CD4-positive, alpha-beta T cell treated with Interleukin-6 at 100 ng/mL for 8 hours (primary cell): ENCODE data around the gene PGLYRP2.

Experiments
- DNase-seq: peaks from one replicate; pipeline ENCODE4 v3.0.0-alpha.2; 2020; ENCODE audit warnings: mixed read lengths, low spot score

PGLYRP2 gene

DNA sequence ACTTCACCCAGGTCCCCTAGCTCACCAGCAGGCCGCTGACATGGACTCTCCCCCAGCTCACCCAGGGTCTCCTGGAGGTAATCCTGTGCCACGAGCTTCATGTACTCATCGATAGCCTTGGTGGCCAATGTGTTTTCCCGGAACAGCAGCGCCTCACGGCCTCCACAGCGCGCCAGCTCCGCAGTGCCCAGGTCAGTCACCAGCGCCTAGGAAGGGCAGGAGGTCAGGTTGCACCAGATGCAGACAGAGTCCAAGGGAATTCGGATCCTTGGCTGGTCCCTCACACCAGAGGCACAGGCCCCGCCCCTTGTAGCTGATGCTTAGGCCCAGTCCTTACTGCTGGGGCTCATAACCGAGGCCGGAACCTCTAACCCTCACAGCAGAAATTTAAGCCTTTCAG, 22.9 kb downstream of the PGLYRP2 start:
- DNase-seq, result no peak

DNA sequence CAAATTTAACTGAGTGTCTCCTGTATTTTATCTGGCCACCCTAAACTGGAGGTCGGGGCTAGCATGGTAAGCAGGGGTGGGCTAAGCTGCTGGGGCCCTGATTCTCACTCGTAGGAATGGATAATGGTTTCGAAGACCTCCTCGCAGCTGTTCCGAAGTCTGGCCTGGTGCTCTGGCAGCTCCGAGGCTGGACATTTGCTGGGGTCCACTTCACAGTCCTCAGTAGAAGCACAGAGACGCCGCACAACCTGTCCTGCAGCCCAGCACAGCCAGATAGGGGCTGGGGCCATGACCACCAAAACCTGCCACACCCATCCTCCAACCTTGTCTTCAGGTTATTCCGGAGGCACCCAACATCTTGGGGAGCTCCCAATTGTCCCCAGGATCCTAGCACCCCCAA, 23.3 kb downstream of the PGLYRP2 start:
- DNase-seq, result no peak

- no peak for DNase-seq
These were observed 25.1 kb downstream of the PGLYRP2 start for GRCh38 chr19:15453906-15454860.

- no peak for DNase-seq
These were observed 26.2 kb downstream of the PGLYRP2 start for GRCh38 chr19:15453091-15453578.

- no peak for DNase-seq
These were observed 26.9 kb downstream of the PGLYRP2 start for GRCh38 chr19:15452111-15453047.

DNA sequence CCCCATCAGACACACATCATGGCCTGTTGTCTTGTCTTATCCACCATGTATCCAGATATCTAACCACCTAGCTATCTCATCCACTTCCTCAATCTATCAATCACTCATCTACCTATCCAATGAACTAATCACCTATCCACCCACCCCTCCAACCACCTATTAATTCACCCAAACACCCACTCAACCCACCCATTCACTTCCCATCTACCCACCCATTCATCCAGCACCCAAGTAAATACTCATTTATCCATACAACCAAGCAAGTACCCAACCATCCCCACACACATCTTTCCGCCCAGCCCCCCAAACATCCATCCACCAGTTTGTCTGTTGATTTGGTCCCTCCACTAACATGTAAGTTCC, 28.8 kb downstream of the PGLYRP2 start:
- DNase-seq, result no peak

GRCh38 chr19:15449620-15450527, 29.4 kb downstream of the PGLYRP2 start, which contains the start of gene WIZ:
TSS of gene WIZ (minus strand) at chr19:15449956. CDS start at chr19:15448307, 1,649 bp downstream.
- DNase-seq, result peak; percentile 74

GRCh38 chr19:15448778-15449619, 30.3 kb downstream of the PGLYRP2 start:
- no peak for DNase-seq

GRCh38 chr19:15448044-15448777, 31.1 kb downstream of the PGLYRP2 start:
- no peak for DNase-seq

- DNase-seq, result no peak
These were observed 32.2 kb downstream of the PGLYRP2 start for GRCh38 chr19:15447057-15447456.

- no peak for DNase-seq
These were observed 33.4 kb downstream of the PGLYRP2 start for GRCh38 chr19:15445807-15446376.

DNA sequence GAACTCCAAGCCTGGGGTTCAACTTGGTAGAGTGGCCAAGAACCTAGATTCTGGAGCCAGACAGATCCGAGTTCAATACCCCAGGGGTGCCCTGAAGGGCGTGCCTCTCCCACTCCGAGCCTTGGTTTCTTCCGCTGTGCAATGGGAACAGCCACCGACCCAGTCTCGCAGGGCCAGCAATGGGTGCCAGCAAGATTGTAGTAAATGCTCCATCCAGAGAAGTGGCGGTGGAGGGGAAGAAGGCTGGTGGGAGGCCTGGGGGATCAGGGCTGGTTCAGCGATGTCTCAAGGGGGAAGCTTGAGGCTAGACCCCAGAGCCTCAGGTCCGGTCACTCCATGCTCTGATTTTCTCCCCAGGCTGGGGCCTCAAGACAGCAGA, 34.1 kb downstream of the PGLYRP2 start:
- no peak for DNase-seq

GRCh38 chr19:15444505-15445226, 34.6 kb downstream of the PGLYRP2 start:
- DNase-seq, result no peak

DNA sequence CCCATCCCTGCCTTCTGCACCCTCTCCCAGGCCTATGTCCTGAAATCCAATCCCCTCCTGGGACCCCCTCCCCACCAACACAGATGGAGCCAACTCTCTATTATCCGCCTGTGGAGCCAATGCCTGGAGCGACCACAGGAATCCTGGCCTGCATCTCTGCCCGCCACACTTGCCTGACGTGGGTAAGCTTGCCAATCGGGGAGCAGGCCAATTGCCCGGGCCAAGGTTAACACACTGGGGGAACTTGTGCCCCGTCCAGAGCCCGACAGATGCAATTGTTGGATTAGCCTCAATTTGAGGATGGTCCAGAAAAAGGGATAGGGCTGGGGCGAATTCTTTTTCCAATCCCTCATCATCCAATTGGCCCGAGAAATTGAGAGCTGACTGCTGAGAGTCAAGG, 35.5 kb downstream of the PGLYRP2 start:
- DNase-seq, result no peak

DNA sequence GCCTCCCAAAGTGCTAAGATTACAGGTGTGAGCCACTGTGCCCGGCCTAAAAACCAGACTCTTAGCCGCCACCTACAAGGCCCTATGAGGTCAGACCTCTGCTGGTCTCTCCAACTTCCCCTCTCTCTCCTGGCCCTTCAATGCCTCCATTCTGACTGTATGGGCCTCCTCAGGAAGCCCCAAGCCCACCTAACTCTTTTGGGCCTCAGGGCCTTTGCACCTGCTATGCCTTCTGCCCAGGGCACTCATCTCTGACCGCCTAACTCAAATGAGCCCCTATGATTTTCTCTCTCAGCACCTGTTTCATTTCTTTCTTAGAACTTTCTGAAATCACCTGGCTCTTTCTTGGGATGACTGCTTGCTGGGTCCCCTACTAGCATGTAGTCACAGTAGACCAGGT, 36.0 kb downstream of the PGLYRP2 start:
- DNase-seq, result no peak

GRCh38 chr19:15442142-15442920, 37.0 kb downstream of the PGLYRP2 start:
- no peak for DNase-seq

GRCh38 chr19:15441317-15441716, 38.0 kb downstream of the PGLYRP2 start:
- DNase-seq, result no peak
